Measurements from ENCODE around the gene GCN1. TPM values are rescaled to one million over a fixed set of nuclear protein-coding genes. Genes with fewer than 3 reads are reported as not detected.

The GCN1 gene
- total RNA-seq, 1 donor, result 156 TPM

GRCh38 chr12:120110550-120111501, 83.7 kb downstream of the GCN1 start:
- TF ChIP-seq CTCF (IDR thresholded peaks at IDR 0.05; ENCODE audit: insufficient read depth, low read length), result no peak
- DNase-seq (ENCODE audit: low read depth), result no peak
- H3K4me3 ChIP-seq (ENCODE audit: low read depth, low read length), result no peak overlapping the region

- TF ChIP-seq CTCF (IDR thresholded peaks at IDR 0.05; ENCODE audit: insufficient read depth, low read length), result no peak
- no peak for DNase-seq (ENCODE audit: low read depth)
- H3K4me3 ChIP-seq (ENCODE audit: low read depth, low read length), result no peak overlapping the region
These were observed 84.8 kb downstream of the GCN1 start for GRCh38 chr12:120109570-120110267.

GRCh38 chr12:120106151-120106550, 88.4 kb downstream of the GCN1 start:
- H3K4me3 ChIP-seq (ENCODE audit: low read depth, low read length), result no peak overlapping the region
- TF ChIP-seq CTCF (IDR thresholded peaks at IDR 0.05; ENCODE audit: insufficient read depth, low read length), result no peak
- no peak for DNase-seq (ENCODE audit: low read depth)

- no peak for DNase-seq (ENCODE audit: low read depth)
- H3K4me3 ChIP-seq (ENCODE audit: low read depth, low read length), result no peak overlapping the region
- TF ChIP-seq CTCF (IDR thresholded peaks at IDR 0.05; ENCODE audit: insufficient read depth, low read length), result no peak
These were observed 91.1 kb downstream of the GCN1 start for GRCh38 chr12:120103371-120103770.

- DNase-seq (ENCODE audit: low read depth), result no peak
- TF ChIP-seq CTCF (IDR thresholded peaks at IDR 0.05; ENCODE audit: insufficient read depth, low read length), result no peak
- H3K4me3 ChIP-seq (ENCODE audit: low read depth, low read length), result no peak overlapping the region
These were observed 91.5 kb downstream of the GCN1 start for GRCh38 chr12:120103044-120103338.

GRCh38 chr12:120102189-120103043, 92.1 kb downstream of the GCN1 start:
- no peak for DNase-seq (ENCODE audit: low read depth)
- no peak overlapping the region for H3K4me3 ChIP-seq (ENCODE audit: low read depth, low read length)
- no peak for TF ChIP-seq CTCF (IDR thresholded peaks at IDR 0.05; ENCODE audit: insufficient read depth, low read length)

Data from fibroblast of the aortic adventitia (primary cell).